ENCODE data around the gene MGAT4A. TPM values are rescaled to one million over a fixed set of nuclear protein-coding genes. Genes with fewer than 3 reads are reported as not detected.

Gene MGAT4A
- total and polyA plus RNA-seq, 2 of the 13 experiments (the other 11 are each of a cell fraction or from before 2014, with no cell fraction given), result 47.2 to 90.9 TPM

DNA sequence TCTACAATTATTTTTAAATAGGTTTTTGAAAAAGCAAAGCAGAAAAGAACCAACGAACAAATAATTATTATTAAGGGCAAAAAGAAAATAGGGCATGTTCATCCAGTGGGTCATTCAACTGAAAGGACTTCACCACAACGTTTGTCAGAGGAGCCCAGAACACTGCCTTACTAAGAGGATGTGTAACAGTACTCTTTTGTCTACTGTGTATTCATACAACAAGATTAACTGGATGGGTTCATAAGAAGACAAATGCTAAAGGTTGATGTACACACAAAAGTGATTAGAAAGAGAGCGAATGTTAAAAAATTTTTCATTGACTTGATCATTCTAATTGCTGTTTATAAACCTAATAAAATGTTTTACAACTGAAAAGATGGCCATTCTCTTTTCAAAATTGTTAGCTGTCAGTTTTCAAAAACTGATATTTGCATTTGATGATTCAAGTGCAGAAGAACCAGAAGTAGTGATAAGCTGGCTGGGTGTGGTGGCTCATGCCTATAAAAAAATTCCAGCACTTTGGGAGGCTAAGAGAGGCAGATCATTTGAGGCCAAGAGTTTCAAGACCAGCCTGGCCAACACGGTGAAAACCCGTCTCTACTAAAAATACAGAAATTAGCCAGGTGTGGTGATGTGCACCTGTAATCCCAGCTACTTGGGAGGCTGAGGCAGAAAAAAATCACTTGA is 33.1 kb downstream of the MGAT4A start:
- Histone ChIP-seq H3K4me2 (ENCODE audit: low read depth, low read length) (no peak overlapping the region), H3K36me3 (replicated peaks in 1 of 2; ENCODE audit: control insufficient read depth in 1 of 2, insufficient read depth in 2 of 2, low read length in 2 of 2) (peaks cover 2 to 5% of the 10 kb centered on the region in 2 experiments; a peak in 2 of 5 replicates), H3K9me3 (ENCODE audit: low read length) (no peaks in the 10 kb centered on the region), H3K4me1 (ENCODE audit: insufficient read depth, low read length) (peaks cover 33% of the 10 kb centered on the region), H3K27ac (ENCODE audit: extremely low read length, insufficient read depth, low read length) (no peak overlapping the region), H2AFZ (ENCODE audit: low read length) (no peak overlapping the region), H3K27me3 (ENCODE audit: control insufficient read depth in 1 of 2, insufficient read depth in 2 of 2, low read length in 2 of 2) (no peaks in the 10 kb centered on the region), H3K79me2 (ENCODE audit: insufficient read depth, low read length) (peaks cover 87% of the 10 kb centered on the region), H3K9ac (ENCODE audit: insufficient read depth, low read depth, low read length) (no peak overlapping the region), H4K20me1 (ENCODE audit: insufficient read depth, low read length) (no peaks in the 10 kb centered on the region; the same call in 1 of the 2 replicates), H3K4me3 (replicated peaks in 1 of 3; ENCODE audit: insufficient read depth in 1 of 3, low read depth in 2 of 3, low read length in 3 of 3) (no peak overlapping the region)
- ChIA-PET POLR2A (no interaction called here), CTCF (ENCODE audit: low intra/inter-chr PET ratio, low total read pairs) (no interaction called here)
- 74% methylated on average over 5 of the region's 5 CpGs for WGBS (ENCODE audit: low lambda C conversion rate)
- in situ Hi-C loops (cut with HindIII; ENCODE audit: extremely low pct_ligation_motif_present, low pct_unique_long_range_greater_than_20kb), result no loop called here
- no peak for DNase-seq (ENCODE audit: low spot score)
- no TSS peak for BruUV-seq (replicated peaks)
- ATAC-seq, result no peak
- intact Hi-C loops (cut with micrococcal nuclease; ENCODE audit: unreplicated experiment), result no loop called here
- TF ChIP-seq KLF6 (CRISPR knock-in tag; IDR thresholded peaks at IDR 0.05) (no peak), NFRKB (IDR thresholded peaks at IDR 0.05) (no peak), ZNF121 (CRISPR knock-in tag; IDR thresholded peaks at IDR 0.05) (0 out of 2 replicates have a peak, but pooled peaks have one; percentile 57)
- FAIRE-seq, result no peak

GRCh38 chr2:98696200-98696599 is 34.7 kb downstream of the MGAT4A start:
- 96% methylated on average over 4 of the region's 4 CpGs for WGBS (ENCODE audit: low lambda C conversion rate)
- H3K4me3 ChIP-seq (replicated peaks in 1 of 3; ENCODE audit: insufficient read depth in 1 of 3, low read depth in 2 of 3, low read length in 3 of 3), result no peak overlapping the region
- CTCF ChIA-PET (ENCODE audit: low intra/inter-chr PET ratio, low total read pairs), result no interaction called here
- H3K79me2 ChIP-seq (ENCODE audit: insufficient read depth, low read length), result peaks cover 87% of the 10 kb centered on the region
- ATAC-seq, result no peak
- in situ Hi-C loops (cut with HindIII; ENCODE audit: extremely low pct_ligation_motif_present, low pct_unique_long_range_greater_than_20kb) (no loop called here), intact Hi-C loops (cut with micrococcal nuclease; ENCODE audit: unreplicated experiment) (no loop called here)
- H4K20me1 ChIP-seq (ENCODE audit: insufficient read depth, low read length), result 0 out of 2 replicates have a peak, but pooled peaks cover 4% of the 10 kb centered on the region
- no peak overlapping the region for H3K9ac ChIP-seq (ENCODE audit: insufficient read depth, low read depth, low read length)
- BruUV-seq (replicated peaks), result no TSS peak
- H3K36me3 ChIP-seq (replicated peaks in 1 of 2; ENCODE audit: control insufficient read depth in 1 of 2, insufficient read depth in 2 of 2, low read length in 2 of 2), result peaks cover 2 to 5% of the 10 kb centered on the region in 2 experiments; a peak in 2 of 5 replicates
- no peak overlapping the region for H3K27ac ChIP-seq (ENCODE audit: extremely low read length, insufficient read depth, low read length)
- FAIRE-seq, result no peak
- peaks cover 33% of the 10 kb centered on the region for H3K4me1 ChIP-seq (ENCODE audit: insufficient read depth, low read length)
- POLR2A ChIA-PET, result interaction anchor here (1.1 kb wide), 1 partner anchor 34 kb away, joined by 3 read pairs; no protein-coding TSS in a partner anchor
- no peak overlapping the region for H3K4me2 ChIP-seq (ENCODE audit: low read depth, low read length)
- H2AFZ ChIP-seq (ENCODE audit: low read length), result no peak overlapping the region
- no peaks in the 10 kb centered on the region for H3K9me3 ChIP-seq (ENCODE audit: low read length)
- no peak for DNase-seq (ENCODE audit: low spot score)
- H3K27me3 ChIP-seq (ENCODE audit: control insufficient read depth in 1 of 2, insufficient read depth in 2 of 2, low read length in 2 of 2), result no peaks in the 10 kb centered on the region
- TF ChIP-seq, protein P1, sequence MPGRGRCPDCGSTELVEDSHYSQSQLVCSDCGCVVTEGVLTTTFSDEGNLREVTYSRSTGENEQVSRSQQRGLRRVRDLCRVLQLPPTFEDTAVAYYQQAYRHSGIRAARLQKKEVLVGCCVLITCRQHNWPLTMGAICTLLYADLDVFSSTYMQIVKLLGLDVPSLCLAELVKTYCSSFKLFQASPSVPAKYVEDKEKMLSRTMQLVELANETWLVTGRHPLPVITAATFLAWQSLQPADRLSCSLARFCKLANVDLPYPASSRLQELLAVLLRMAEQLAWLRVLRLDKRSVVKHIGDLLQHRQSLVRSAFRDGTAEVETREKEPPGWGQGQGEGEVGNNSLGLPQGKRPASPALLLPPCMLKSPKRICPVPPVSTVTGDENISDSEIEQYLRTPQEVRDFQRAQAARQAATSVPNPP (CRISPR knock-in tag; IDR thresholded peaks at IDR 0.05), result no peak
- TF ChIP-seq, protein P2, sequence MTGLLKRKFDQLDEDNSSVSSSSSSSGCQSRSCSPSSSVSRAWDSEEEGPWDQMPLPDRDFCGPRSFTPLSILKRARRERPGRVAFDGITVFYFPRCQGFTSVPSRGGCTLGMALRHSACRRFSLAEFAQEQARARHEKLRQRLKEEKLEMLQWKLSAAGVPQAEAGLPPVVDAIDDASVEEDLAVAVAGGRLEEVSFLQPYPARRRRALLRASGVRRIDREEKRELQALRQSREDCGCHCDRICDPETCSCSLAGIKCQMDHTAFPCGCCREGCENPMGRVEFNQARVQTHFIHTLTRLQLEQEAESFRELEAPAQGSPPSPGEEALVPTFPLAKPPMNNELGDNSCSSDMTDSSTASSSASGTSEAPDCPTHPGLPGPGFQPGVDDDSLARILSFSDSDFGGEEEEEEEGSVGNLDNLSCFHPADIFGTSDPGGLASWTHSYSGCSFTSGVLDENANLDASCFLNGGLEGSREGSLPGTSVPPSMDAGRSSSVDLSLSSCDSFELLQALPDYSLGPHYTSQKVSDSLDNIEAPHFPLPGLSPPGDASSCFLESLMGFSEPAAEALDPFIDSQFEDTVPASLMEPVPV (CRISPR knock-in tag; IDR thresholded peaks at IDR 0.05), result no peak
- TF ChIP-seq ZNF407 (CRISPR knock-in tag; IDR thresholded peaks at IDR 0.05; ENCODE audit: not compliant biosample characterization), result no peak
